Measurements from ENCODE around the gene MGRN1.

Gene MGRN1

DNA sequence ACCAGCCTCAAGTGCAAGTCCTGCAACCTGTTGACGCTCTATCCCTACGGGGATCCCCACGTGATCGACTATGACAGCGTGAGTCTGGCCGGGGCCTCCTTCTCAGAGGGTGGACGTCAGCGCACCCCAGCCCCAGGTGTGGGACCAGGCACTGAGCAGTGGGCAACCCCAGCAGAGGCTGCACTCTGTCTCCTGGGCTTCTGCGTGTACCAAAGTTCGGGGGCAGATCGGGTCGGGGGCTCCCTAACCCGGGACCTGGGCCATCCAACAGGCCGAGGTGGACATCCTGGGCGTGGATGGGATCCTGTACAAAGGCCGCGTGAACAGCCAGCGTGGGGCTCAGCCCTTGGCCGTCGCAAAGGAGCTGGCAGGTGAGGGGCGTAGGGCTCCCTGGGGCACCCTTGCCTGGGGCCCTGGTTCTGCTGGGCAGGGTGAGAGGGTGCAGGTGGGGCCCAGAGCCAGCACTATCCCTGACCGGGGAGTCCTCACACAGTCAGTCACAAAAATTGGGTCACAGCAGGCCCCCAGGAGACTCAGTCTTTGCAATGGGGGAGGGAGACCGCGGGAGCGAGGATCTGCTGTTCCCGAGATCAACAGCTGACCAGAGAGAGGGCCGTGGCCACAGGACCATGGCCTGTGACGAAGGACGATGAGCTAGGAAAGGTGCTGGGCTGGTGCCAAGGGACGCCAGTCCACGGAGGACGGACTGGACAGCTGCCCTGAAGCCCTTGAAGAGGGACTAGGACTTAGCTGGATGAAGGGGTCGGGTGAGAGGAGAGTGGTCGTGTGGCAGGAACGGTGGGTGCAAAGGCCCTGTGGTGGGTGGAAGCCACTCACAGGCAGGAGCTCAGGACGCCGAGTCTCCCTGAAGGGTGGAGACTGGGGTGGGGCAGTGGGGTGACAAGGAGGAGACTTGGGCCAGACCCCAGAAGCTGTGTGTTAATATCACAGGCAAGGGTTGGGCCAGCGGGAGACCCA, 29.9 kb upstream of the MGRN1 start:
- peak; percentile 16 for DNase-seq (ENCODE audit: insufficient read length, low spot score)

DNA sequence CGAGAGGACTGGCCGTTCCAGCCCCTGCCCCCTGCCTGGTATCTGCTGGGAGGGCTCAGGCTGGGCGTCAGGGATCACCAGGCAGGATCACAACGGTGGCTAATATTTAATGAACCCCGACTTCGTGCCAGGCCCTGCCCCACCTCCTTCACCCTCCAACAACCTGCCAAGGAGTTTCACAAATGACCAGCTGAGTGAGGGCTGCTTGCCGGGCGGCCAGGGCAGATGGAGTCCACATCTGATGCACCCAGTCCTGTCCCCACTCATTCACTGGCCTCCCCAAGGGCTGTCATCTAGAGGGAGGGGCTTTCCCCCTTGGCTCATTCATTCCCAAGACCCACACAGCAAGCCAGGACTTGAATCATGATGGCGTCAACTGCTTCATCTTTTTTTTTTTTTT, 27.5 kb upstream of the MGRN1 start:
- no peak for DNase-seq (ENCODE audit: insufficient read length, low spot score)
- FAIRE-seq, result no peak
- TF ChIP-seq, protein P1, sequence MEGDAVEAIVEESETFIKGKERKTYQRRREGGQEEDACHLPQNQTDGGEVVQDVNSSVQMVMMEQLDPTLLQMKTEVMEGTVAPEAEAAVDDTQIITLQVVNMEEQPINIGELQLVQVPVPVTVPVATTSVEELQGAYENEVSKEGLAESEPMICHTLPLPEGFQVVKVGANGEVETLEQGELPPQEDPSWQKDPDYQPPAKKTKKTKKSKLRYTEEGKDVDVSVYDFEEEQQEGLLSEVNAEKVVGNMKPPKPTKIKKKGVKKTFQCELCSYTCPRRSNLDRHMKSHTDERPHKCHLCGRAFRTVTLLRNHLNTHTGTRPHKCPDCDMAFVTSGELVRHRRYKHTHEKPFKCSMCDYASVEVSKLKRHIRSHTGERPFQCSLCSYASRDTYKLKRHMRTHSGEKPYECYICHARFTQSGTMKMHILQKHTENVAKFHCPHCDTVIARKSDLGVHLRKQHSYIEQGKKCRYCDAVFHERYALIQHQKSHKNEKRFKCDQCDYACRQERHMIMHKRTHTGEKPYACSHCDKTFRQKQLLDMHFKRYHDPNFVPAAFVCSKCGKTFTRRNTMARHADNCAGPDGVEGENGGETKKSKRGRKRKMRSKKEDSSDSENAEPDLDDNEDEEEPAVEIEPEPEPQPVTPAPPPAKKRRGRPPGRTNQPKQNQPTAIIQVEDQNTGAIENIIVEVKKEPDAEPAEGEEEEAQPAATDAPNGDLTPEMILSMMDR (IDR thresholded peaks at IDR 0.05; ENCODE audit: insufficient read depth, missing control alignments), result no peak

More for the DNA sequence above, 29.9 kb upstream of the MGRN1 start:
- TF ChIP-seq, protein P1 (IDR thresholded peaks at IDR 0.05; ENCODE audit: insufficient read depth, missing control alignments), result no peak
- FAIRE-seq, result no peak

- no peak for DNase-seq (ENCODE audit: insufficient read length, low spot score)
- TF ChIP-seq, protein P1 (IDR thresholded peaks at IDR 0.05; ENCODE audit: insufficient read depth, missing control alignments), result no peak
- no peak for FAIRE-seq
Observed at GRCh38 chr16:4599037-4599436, 25.6 kb upstream of the MGRN1 start.

GRCh38 chr16:4599545-4599944, 25.1 kb upstream of the MGRN1 start:
- DNase-seq (ENCODE audit: insufficient read length, low spot score) (no peak), FAIRE-seq (no peak)
- TF ChIP-seq, protein P1 (IDR thresholded peaks at IDR 0.05; ENCODE audit: insufficient read depth, missing control alignments), result no peak

- DNase-seq (ENCODE audit: insufficient read length, low spot score), result no peak
- FAIRE-seq, result no peak
- TF ChIP-seq, protein P1 (IDR thresholded peaks at IDR 0.05; ENCODE audit: insufficient read depth, missing control alignments), result no peak
Observed at GRCh38 chr16:4601036-4601863, 23.4 kb upstream of the MGRN1 start.

DNA sequence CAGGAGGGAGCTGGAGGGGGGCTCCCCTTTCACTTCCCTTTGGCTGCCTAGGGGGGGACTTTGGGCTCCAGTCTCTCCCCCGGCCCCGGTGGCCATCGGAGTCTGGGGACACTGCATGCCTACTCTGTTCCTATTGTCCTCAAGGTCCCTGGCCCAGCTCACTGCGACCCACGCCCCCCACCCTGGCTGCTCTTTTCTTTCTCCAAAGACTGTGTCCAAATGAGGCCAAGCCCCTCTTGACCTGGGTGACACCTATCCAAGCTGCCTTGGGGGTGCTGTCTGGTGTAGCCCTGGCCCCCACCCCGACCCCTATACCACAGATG, 22.8 kb upstream of the MGRN1 start:
- no peak for DNase-seq (ENCODE audit: insufficient read length, low spot score)
- TF ChIP-seq, protein P1 (IDR thresholded peaks at IDR 0.05; ENCODE audit: insufficient read depth, missing control alignments), result no peak
- FAIRE-seq, result no peak
